Ishikawa (cell line): ENCODE results near the gene ZDHHC8.

Experiments
- CEBPB ChIP-seq: IDR thresholded peaks from 2 replicates; pipeline ENCODE4 v1.6.1; 2012
- CREB1 ChIP-seq: IDR thresholded peaks from 2 replicates; pipeline ENCODE4 v1.6.1; 2012; ENCODE audit warnings: low read depth
- EGR1 ChIP-seq: IDR thresholded peaks from 2 replicates; pipeline ENCODE4 v1.6.1; 2012
- EP300 ChIP-seq: IDR thresholded peaks from 2 replicates; pipeline ENCODE4 v1.6.1; 2012; ENCODE audit warnings: borderline replicate concordance
- FOXM1 ChIP-seq: IDR thresholded peaks from 2 replicates; pipeline ENCODE4 v1.6.1; 2012; ENCODE audit warnings: low read depth, borderline replicate concordance
- MAX ChIP-seq: IDR thresholded peaks from 2 replicates; pipeline ENCODE4 v1.6.1; 2012
- NFIC ChIP-seq: IDR thresholded peaks from 2 replicates; pipeline ENCODE4 v1.6.1; 2012
- RAD21 ChIP-seq: IDR thresholded peaks from 2 replicates; pipeline ENCODE4 v1.6.1; 2012; ENCODE audit warnings: low read depth
- REST ChIP-seq: IDR thresholded peaks from 2 replicates; pipeline ENCODE4 v1.6.1; 2012; ENCODE audit warnings: low read depth, mild to moderate bottlenecking
- TAF1 ChIP-seq: IDR thresholded peaks from 2 replicates; pipeline ENCODE4 v1.6.1; 2012; ENCODE audit warnings: low read depth, mild to moderate bottlenecking
- TCF12 ChIP-seq: IDR thresholded peaks from 2 replicates; pipeline ENCODE4 v1.6.1; 2012; ENCODE audit warnings: low read depth
- TEAD4 ChIP-seq: IDR thresholded peaks from 2 replicates; pipeline ENCODE4 v1.6.1; 2012
- USF1 ChIP-seq: IDR thresholded peaks from 2 replicates; pipeline ENCODE4 v1.6.1; 2012
- YY1 ChIP-seq: IDR thresholded peaks from 2 replicates; pipeline ENCODE4 v1.6.1; 2012; ENCODE audit warnings: low read depth
- ZBTB7A ChIP-seq: IDR thresholded peaks from 2 replicates; pipeline ENCODE4 v1.6.1; 2012; ENCODE audit warnings: low read depth

The ZDHHC8 gene

GRCh38 chr22:20179455-20180244, 48.0 kb downstream of the ZDHHC8 start:
- TF ChIP-seq CREB1 = no peak
- TF ChIP-seq MAX = no peak
- no peak for TF ChIP-seq EGR1
- no peak for TF ChIP-seq TEAD4
- TF ChIP-seq FOXM1 = no peak
- TF ChIP-seq REST = no peak
- TF ChIP-seq TAF1 = no peak
- no peak for TF ChIP-seq RAD21
- TF ChIP-seq ZBTB7A = no peak
- TF ChIP-seq NFIC = no peak
- TF ChIP-seq EP300 = no peak
- TF ChIP-seq YY1 = no peak
- TF ChIP-seq USF1 = no peak
- no peak for TF ChIP-seq CEBPB
- no peak for TF ChIP-seq TCF12

- TF ChIP-seq RAD21 = no peak
- no peak for TF ChIP-seq CREB1
- TF ChIP-seq NFIC = no peak
- TF ChIP-seq EGR1 = no peak
- TF ChIP-seq CEBPB = no peak
- TF ChIP-seq USF1 = no peak
- no peak for TF ChIP-seq TCF12
- no peak for TF ChIP-seq TAF1
- no peak for TF ChIP-seq EP300
- no peak for TF ChIP-seq TEAD4
- TF ChIP-seq MAX = no peak
- TF ChIP-seq REST = no peak
Observed at GRCh38 chr22:20180245-20180630, 48.6 kb downstream of the ZDHHC8 start.

- TF ChIP-seq TEAD4 (no peak), NFIC (no peak), MAX (no peak), CREB1 (no peak), ZBTB7A (no peak), RAD21 (no peak), EGR1 (no peak), FOXM1 (no peak), CEBPB (no peak), USF1 (no peak), TCF12 (no peak), REST (no peak)
Observed at GRCh38 chr22:20180640-20181039, 49.0 kb downstream of the ZDHHC8 start.
